Osteoblast (primary cell): ENCODE measurements around the gene CAMK2G. TPM values are rescaled to one million over a fixed set of nuclear protein-coding genes. Genes with fewer than 3 reads are reported as not detected.

ENCODE experiments used
- DNase-seq: peaks from one replicate; pipeline ENCODE4 v3.0.0; 2011; ENCODE audit warnings: low spot score, mixed read lengths; ENCODE audit not compliant: insufficient read length; ENCODE audit errors: missing footprints
- H2AFZ ChIP-seq: 2 replicates; pipeline ENCODE4 v1.6.0; 2011; ENCODE audit warnings: mild to moderate bottlenecking, low read length
- H3K27ac ChIP-seq: 2 replicates; pipeline ENCODE4 v1.5.1; 2011; ENCODE audit warnings: mild to moderate bottlenecking, low read depth, low read length, moderate library complexity
- H3K27me3 ChIP-seq: 2 replicates; pipeline ENCODE4 v1.6.0; 2012; ENCODE audit warnings: mild to moderate bottlenecking, control low read depth, inconsistent platforms, low read length, moderate library complexity; ENCODE audit not compliant: insufficient read depth
- H3K36me3 ChIP-seq: 2 replicates; pipeline ENCODE4 v1.5.1; 2011; ENCODE audit warnings: mild to moderate bottlenecking, low read length, control low read depth, moderate library complexity; ENCODE audit not compliant: insufficient read depth
- H3K4me1 ChIP-seq: 2 replicates; pipeline ENCODE4 v1.5.1; 2011; ENCODE audit warnings: mild to moderate bottlenecking, low read length, control low read depth, moderate library complexity; ENCODE audit not compliant: insufficient read depth
- H3K4me2 ChIP-seq: 2 replicates; pipeline ENCODE4 v1.6.0; 2011; ENCODE audit warnings: mild to moderate bottlenecking, low read length; ENCODE audit not compliant: insufficient read depth
- H3K4me3 ChIP-seq: fragments of 200-600 bp; sonication (generic); 3 replicates; pipeline ENCODE4 v1.5.1; 2012; ENCODE audit warnings: mild to moderate bottlenecking, low read length, inconsistent platforms; ENCODE audit not compliant: insufficient read depth
- H3K79me2 ChIP-seq: 2 replicates; pipeline ENCODE4 v1.6.0; 2012; ENCODE audit warnings: mild to moderate bottlenecking, low read length, control low read depth, inconsistent platforms; ENCODE audit not compliant: insufficient read depth
- H3K9me3 ChIP-seq: 2 replicates; pipeline ENCODE4 v1.5.1; 2011; ENCODE audit warnings: low read depth, low read length, control low read depth
- H4K20me1 ChIP-seq: 2 replicates; pipeline ENCODE4 v1.6.0; 2012; ENCODE audit warnings: mild to moderate bottlenecking, low read length, control low read depth; ENCODE audit not compliant: insufficient read depth
- CTCF ChIP-seq: IDR thresholded peaks from 2 replicates; pipeline ENCODE4 v1.5.1; 2011; ENCODE audit warnings: mild to moderate bottlenecking, low read depth, low read length, moderate library complexity; ENCODE audit errors: extremely low read depth
- total RNA-seq: library from RNA; depleted of rRNA; stranded (reverse); fragments of >200 nt; gene quantifications from 2 replicates; pipeline ENCODE4 v1.2.3, GENCODE V29; 2012

The CAMK2G gene
- total RNA-seq, 1 donor = 22.4 TPM

- no peak for TF ChIP-seq CTCF
- Histone ChIP-seq H3K4me1 (peaks cover 30% of the 10 kb centered on the region), H3K27me3 (no peaks in the 10 kb centered on the region), H3K79me2 (no peaks in the 10 kb centered on the region), H4K20me1 (no peaks in the 10 kb centered on the region), H3K9me3 (no peaks in the 10 kb centered on the region), H3K4me2 (no peak overlapping the region), H3K27ac (peak overlapping the region; percentile 74), H3K4me3 (no peak overlapping the region), H3K36me3 (peaks cover 25% of the 10 kb centered on the region), H2AFZ (no peak overlapping the region)
- peak; percentile 58 for DNase-seq
These were observed 57.2 kb downstream of the CAMK2G start for GRCh38 chr10:73816917-73817729.

GRCh38 chr10:73815719-73816030, 58.7 kb downstream of the CAMK2G start:
- Histone ChIP-seq H3K27ac (peak overlapping the region; percentile 74), H3K79me2 (peaks cover 5% of the 10 kb centered on the region), H3K27me3 (no peaks in the 10 kb centered on the region), H3K9me3 (no peaks in the 10 kb centered on the region), H3K4me1 (peaks cover 30% of the 10 kb centered on the region), H3K4me2 (peak overlapping the region; percentile 76), H3K4me3 (no peak overlapping the region), H3K36me3 (peaks cover 20% of the 10 kb centered on the region), H4K20me1 (no peaks in the 10 kb centered on the region), H2AFZ (no peak overlapping the region)
- no peak for DNase-seq
- TF ChIP-seq CTCF = no peak

- no peak overlapping the region for H3K4me3 ChIP-seq
- H3K4me1 ChIP-seq = peaks cover 29% of the 10 kb centered on the region
- peak overlapping the region; percentile 74 for H3K27ac ChIP-seq
- TF ChIP-seq CTCF = peak; percentile 20
- no peak overlapping the region for H3K4me2 ChIP-seq
- H3K79me2 ChIP-seq = peaks cover 10% of the 10 kb centered on the region
- H3K27me3 ChIP-seq = no peaks in the 10 kb centered on the region
- H3K9me3 ChIP-seq = no peaks in the 10 kb centered on the region
- H2AFZ ChIP-seq = no peak overlapping the region
- H3K36me3 ChIP-seq = peaks cover 20% of the 10 kb centered on the region
- DNase-seq = peak; percentile 90
- H4K20me1 ChIP-seq = no peaks in the 10 kb centered on the region
These were observed 59.2 kb downstream of the CAMK2G start for GRCh38 chr10:73814896-73815718.
